HG03060 (cell line): Measurements from ENCODE around the gene LOXL4.

Experiments used
- ATAC-seq: cut with Tn5 transposase; IDR thresholded peaks from one replicate; pipeline ENCODE4 v1.9.1; 2021; ENCODE audit warnings: low read depth, moderate number of reproducible peaks; ENCODE audit not compliant: unreplicated experiment

LOXL4 gene

DNA sequence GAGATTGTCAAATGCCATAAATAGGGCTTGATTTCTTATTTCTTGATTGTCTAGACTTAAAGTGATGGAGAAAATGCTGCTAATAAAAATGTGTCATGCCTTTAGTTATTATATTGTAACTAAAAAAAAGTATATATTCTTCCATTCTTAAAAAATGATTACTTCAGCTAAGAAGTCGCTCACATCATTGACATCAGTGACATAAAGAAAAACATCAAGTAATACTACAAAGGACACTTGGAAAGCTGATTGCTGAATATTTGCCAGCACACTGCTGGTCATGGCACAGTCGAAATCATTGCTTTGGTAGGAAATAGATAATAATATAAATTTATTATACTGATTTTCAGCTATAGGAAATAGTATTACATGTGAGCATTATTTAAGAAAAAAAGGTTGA is 62.6 kb downstream of the LOXL4 start:
- no peak for ATAC-seq

DNA sequence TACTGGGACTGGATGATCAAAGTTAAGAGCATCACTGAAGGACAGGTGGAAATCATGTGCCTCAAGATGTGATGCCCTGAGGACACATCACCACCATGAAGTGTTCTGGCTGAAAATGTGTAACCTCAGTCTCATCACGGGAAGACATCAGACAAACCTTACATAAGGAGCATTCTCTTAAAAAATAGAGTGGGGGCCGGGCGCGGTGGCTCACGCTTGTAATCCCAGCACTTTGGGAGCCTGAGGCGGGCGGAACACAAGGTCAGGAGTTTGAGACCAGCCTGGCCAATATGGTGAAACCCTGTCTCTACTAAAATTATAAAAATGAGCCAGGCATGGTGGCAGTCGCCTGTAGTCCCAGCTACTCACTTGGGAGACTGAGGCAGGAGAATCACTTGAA is 65.6 kb downstream of the LOXL4 start:
- ATAC-seq, result no peak

DNA sequence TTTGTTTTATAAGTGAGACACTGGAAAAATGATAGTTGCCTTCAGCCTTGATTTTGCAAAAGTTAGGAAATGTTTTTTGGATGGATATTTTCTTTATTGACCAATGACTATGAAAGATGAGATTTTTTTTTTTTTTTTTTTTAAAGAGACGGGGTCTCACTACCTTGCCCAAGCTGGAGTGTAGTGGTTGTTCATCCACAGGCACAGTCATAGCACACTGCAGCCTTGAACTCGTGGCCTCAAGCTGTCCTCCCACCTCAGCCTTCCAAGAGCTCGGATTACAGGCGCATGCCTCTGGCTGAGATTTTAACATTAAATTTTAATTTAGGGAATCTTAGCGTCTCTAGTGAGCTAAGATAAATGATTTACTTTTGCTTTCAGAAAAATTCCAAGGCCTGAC is 66.2 kb downstream of the LOXL4 start:
- no peak for ATAC-seq
